ENCODE data around the gene TMEM94. TPM values are rescaled to one million over a fixed set of nuclear protein-coding genes. Genes with fewer than 3 reads are reported as not detected.

TMEM94 gene
- total and polyA plus RNA-seq, 2 of the 8 experiments (the other 6 are each of a cell fraction or from before 2014, with no cell fraction given), result 54.8 to 69.9 TPM

- no peak within 1 kb of the TSS for H2AK5ac ChIP-seq (ENCODE audit: low read depth, low read length)
- CTCF ChIA-PET (ENCODE audit: partially characterized antibody), result interaction anchor here (0.8 to 3.3 kb wide), 14 partner anchors 9 to 226 kb away, joined by 3 to 18 read pairs (median 6); partner anchors contain the start of genes LLGL2, SLC25A19 and SMIM5
- peak within 1 kb of the TSS; percentile 68; the same call in 1 of the 2 replicates for H2BK12ac ChIP-seq (ENCODE audit: low read depth, low read length)
- POLR2A ChIA-PET (ENCODE audit: partially characterized antibody), result interaction anchor here (0.7 to 2.5 kb wide), 8 partner anchors 10 to 74 kb away, joined by 3 to 23 read pairs (median 5); partner anchors contain the start of gene LLGL2
- H2AFZ ChIP-seq (ENCODE audit: low read length), result peak within 1 kb of the TSS; percentile 66; the same call in 1 of the 2 replicates
- no peaks in the 10 kb centered on the region for H3K27me3 ChIP-seq (replicated peaks in 1 of 4; ENCODE audit: control insufficient read depth in 3 of 4, extremely low read depth in 1 of 4, insufficient read depth in 3 of 4, low read length in 3 of 4)
- H2BK15ac ChIP-seq (ENCODE audit: low read length), result no peak within 1 kb of the TSS
- peak within 1 kb of the TSS; percentile 78 for H3K4ac ChIP-seq (replicated peaks; ENCODE audit: insufficient read length, low read depth, low read length)
- peak within 1 kb of the TSS; percentile 22; the same call in 1 of the 2 replicates for H4K8ac ChIP-seq (ENCODE audit: extremely low read depth, insufficient read depth, low read length)
- peaks cover 0 to 16% of the 10 kb centered on the region in 2 experiments; a peak in 1 of 4 replicates for H3K79me2 ChIP-seq (ENCODE audit: control insufficient read depth in 1 of 2, insufficient read depth in 2 of 2, low read length in 2 of 2)
- peak within 1 kb of the TSS; percentile 45 to 77 (median 70) for H3K9ac ChIP-seq (replicated peaks in 1 of 4; ENCODE audit: extremely low read depth in 1 of 4, low read depth in 3 of 4, low read length in 3 of 4)
- H3K23ac ChIP-seq (ENCODE audit: insufficient read length), result no peak within 1 kb of the TSS
- H2BK120ac ChIP-seq (replicated peaks; ENCODE audit: low read depth, low read length), result no peak within 1 kb of the TSS
- H3K18ac ChIP-seq (ENCODE audit: extremely low read depth, low read length), result peak within 1 kb of the TSS; percentile 97; the same call in 1 of the 2 replicates
- H3K27ac ChIP-seq (ENCODE audit: low read depth, low read length), result peak within 1 kb of the TSS; percentile 59
- peaks cover 18% of the 10 kb centered on the region for H3K23me2 ChIP-seq (ENCODE audit: low read depth, low read length)
- H3K4me1 ChIP-seq (replicated peaks in 1 of 4; ENCODE audit: control insufficient read depth in 3 of 4, insufficient read depth in 4 of 4, low read length in 3 of 4), result peaks cover 0 to 14% (median 8%) of the 10 kb centered on the region in 4 experiments; a peak in 6 of 7 replicates
- WGBS, 2 experiments (ENCODE audit: extremely low coverage in 1 of 2, insufficient coverage in 1 of 2, insufficient read length in 1 of 2, insufficient replicate concordance in 2 of 2, low coverage in 1 of 2, low lambda C conversion rate in 2 of 2, missing lambda C conversion rate in 1 of 2), result 1% methylated on average over 36 of the region's 78 CpGs; no CpG with 5 or more reads in 1 of the 2 experiments
- peak within 1 kb of the TSS; percentile 82; the same call in 1 of the 2 replicates for H2BK5ac ChIP-seq (ENCODE audit: low read depth, low read length)
- H4K91ac ChIP-seq (replicated peaks; ENCODE audit: insufficient read length, low read length), result peak within 1 kb of the TSS; percentile 54
- no peak for FAIRE-seq
- peaks cover 2 to 32% of the 10 kb centered on the region in 2 experiments for H4K20me1 ChIP-seq (replicated peaks in 1 of 2; ENCODE audit: control insufficient read depth in 1 of 2, insufficient read depth in 2 of 2, low read length in 2 of 2)
- H3K4me2 ChIP-seq (ENCODE audit: insufficient read depth in 1 of 2, low read depth in 2 of 2, low read length in 2 of 2), result peak within 1 kb of the TSS; percentile 86 to 99
- peak within 1 kb of the TSS; percentile 97 for H4K5ac ChIP-seq (ENCODE audit: insufficient read length, low read depth, low read length)
- H3K4me3 ChIP-seq (ENCODE audit: extremely low read depth in 1 of 4, insufficient read depth in 2 of 4, low read depth in 3 of 4, low read length in 4 of 4), result peak within 1 kb of the TSS; percentile 79 to 92 (median 82)
- H3K56ac ChIP-seq (replicated peaks; ENCODE audit: insufficient read length, low read depth, low read length), result peak within 1 kb of the TSS; percentile 42
- H2BK20ac ChIP-seq (ENCODE audit: low read length), result no peak within 1 kb of the TSS
- H3K79me1 ChIP-seq (ENCODE audit: low read depth, low read length), result peaks cover 3% of the 10 kb centered on the region
- H3K14ac ChIP-seq (ENCODE audit: insufficient read length), result no peak within 1 kb of the TSS
- no peaks in the 10 kb centered on the region for H3K9me3 ChIP-seq (ENCODE audit: insufficient read depth in 2 of 2, low read depth in 1 of 2, low read length in 1 of 2)
- DNase-seq (ENCODE audit: low read depth in 1 of 2, low spot score in 2 of 2), result peak; percentile 77 to 99
- H3K36me3 ChIP-seq (ENCODE audit: control insufficient read depth in 2 of 4, insufficient read depth in 4 of 4, low read length in 3 of 4), result peaks cover 0 to 12% (median 4%) of the 10 kb centered on the region in 4 experiments; a peak in 3 of 8 replicates
- TF ChIP-seq SP2 (IDR thresholded peaks at IDR 0.05; ENCODE audit: low read length), result no peak
- no peak for TF ChIP-seq CHD2 (IDR thresholded peaks at IDR 0.05; ENCODE audit: low read length)
- TF ChIP-seq MAX (IDR thresholded peaks at IDR 0.05), result peak; percentile 85
- no peak for TF ChIP-seq SRF (IDR thresholded peaks at IDR 0.05; ENCODE audit: low read depth, low read length)
- TF ChIP-seq ASH2L (IDR thresholded peaks at IDR 0.05; ENCODE audit: low read length), result peak; percentile 58
- TF ChIP-seq EGR1 (IDR thresholded peaks at IDR 0.05; ENCODE audit: borderline replicate concordance, low read depth, low read length), result peak; percentile 94
- peak; percentile 96 to 100 (median 100) for TF ChIP-seq CTCF (IDR thresholded peaks at IDR 0.05; ENCODE audit: control extremely low read depth in 1 of 3, insufficient read depth in 1 of 3, low read depth in 1 of 3, low read length in 3 of 3)
- TF ChIP-seq FOSL1 (IDR thresholded peaks at IDR 0.05; ENCODE audit: insufficient read depth, low read depth, low read length), result peak; percentile 72
- TF ChIP-seq BACH1 (IDR thresholded peaks at IDR 0.05; ENCODE audit: low read length), result peak; percentile 50; the same call in 1 of the 2 replicates
These were observed 59.2 kb downstream of the TMEM94 start, which contains the start of gene CASKIN2 for GRCh38 chr17:75515496-75516254. CASKIN2 (minus strand) TSS chr17:75515537; CDS start chr17:75513804, 1,733 bp downstream.

Measured in H1 (cell line).